K562 (cell line): ENCODE results near the gene DRAXIN. TPM values are rescaled to one million over a fixed set of nuclear protein-coding genes. Genes with fewer than 3 reads are reported as not detected.
A peak's percentile ranks its signal among the peaks of the same experiment; 100 is the strongest.

Experiments used
- ELK1 ChIP-seq: sonication (generic); formaldehyde crosslinking; IDR thresholded peaks from 2 replicates; pipeline ENCODE4 v1.8.1; 2022; ENCODE audit warnings: missing genetic modification reagents
- JUND ChIP-seq, 2 experiments: IDR thresholded peaks; 2 replicates in 1 of 2; 3 replicates in 1 of 2; pipeline ENCODE4 v1.6.1; 2011; ENCODE audit warnings: borderline replicate concordance in 2 of 2, low read depth in 2 of 2, low read length in 2 of 2, improper control_type of control experiment in 1 of 2, missing biosample characterization in 1 of 2, missing genetic modification characterization in 1 of 2, missing genetic modification reagents in 1 of 2
- MNT ChIP-seq, 2 experiments: fragments of 450-650 bp; conservative IDR thresholded peaks; 2 replicates each; pipeline ENCODE4 v1.6.1; 2017; ENCODE audit warnings: mild to moderate bottlenecking in 2 of 2, moderate library complexity in 2 of 2
- SPI1 ChIP-seq: IDR thresholded peaks from 2 replicates; pipeline ENCODE4 v1.6.1; 2011; ENCODE audit warnings: low read depth, low read length, control low read depth, borderline replicate concordance
- VEZF1 ChIP-seq: fragments of 200-800 bp; sonication (Bioruptor generic); IDR thresholded peaks from 2 replicates; pipeline ENCODE4 v1.6.1; 2017; ENCODE audit warnings: missing genetic modification characterization, missing compliant biosample characterization
- polyA plus RNA-seq, 8 experiments: library from polyadenylated mRNA; depleted of rRNA in 4 of 8; stranded (reverse) in 5 of 8; unstranded in 3 of 8; fragments of >200 nt; fragmentation: Nextera tagmentation in 2 of 8; fragmentation: Illumina TruSeq in 1 of 8; extraction: Ambion mirVana in 2 of 8; extraction: Trizol in 1 of 8; gene quantifications; 2 replicates each; pipeline versions ENCODE4 v1.2.1 to v1.2.3, GENCODE V29; 2011 to 2014; ENCODE audit warnings: inconsistent platforms in 1 of 8, missing spikeins in 1 of 8
- total RNA-seq, 7 experiments: library from RNA; depleted of rRNA in 6 of 7; stranded (reverse); fragments of >200 nt in 6 of 7; fragmentation: Illumina TruSeq in 2 of 7; extraction: Trizol in 2 of 7; gene quantifications; 2 replicates each; pipeline versions ENCODE4 v1.2.1 to v1.2.3, GENCODE V29; 2011 to 2021; ENCODE audit warnings: low replicate concordance in 1 of 7

The DRAXIN gene
- total and polyA plus RNA-seq, 9 of the 15 experiments (the other 6 are each of a cell fraction or from before 2014, with no cell fraction given) = 0.01 to 0.04 (median 0.01) TPM; not detected in 6

- TF ChIP-seq VEZF1 (CRISPR knock-in tag) = peak; percentile 60
- peak; percentile 57 to 77 for TF ChIP-seq MNT (conservative IDR thresholded peaks at IDR 0.05)
- peak; percentile 59; the same call in 1 of the 2 replicates for TF ChIP-seq SPI1
- TF ChIP-seq ELK1 (CRISPR knock-in tag) = no peak
- peak; percentile 20; the same call in 1 of the 2 replicates for TF ChIP-seq JUND (IDR thresholded peaks at IDR 0.05; ENCODE audit: borderline replicate concordance, low read depth, low read length)
- TF ChIP-seq JUND (tag; IDR thresholded peaks at IDR 0.05; ENCODE audit: borderline replicate concordance, low read depth, low read length) = 0 out of 3 replicates have a peak, but pooled peaks have one; percentile 10
These were observed 34.1 kb downstream of the DRAXIN start (continued) for GRCh38 chr1:11725616-11726015.
